HL-60 (cell line): ENCODE measurements around the gene RPA1.

Experiments
- DNase-seq, 2 experiments: peaks; one replicate each; pipeline ENCODE4 v3.0.0-alpha.2; 2010 to 2020; ENCODE audit warnings: low read depth in 1 of 2, low spot score in 1 of 2
- H3K27ac ChIP-seq: fragments of 250-450 bp; sonication (Bioruptor Pico); replicated peaks from 2 replicates; pipeline ENCODE4 v1.5.1; 2020; ENCODE audit warnings: mild to moderate bottlenecking, moderate library complexity
- H3K27me3 ChIP-seq: fragments of 250-450 bp; sonication (Bioruptor Pico); 2 replicates; pipeline ENCODE4 v1.5.1; 2021; ENCODE audit warnings: mild to moderate bottlenecking, moderate library complexity; ENCODE audit not compliant: insufficient read depth, poor library complexity, severe bottlenecking
- H3K4me3 ChIP-seq: replicated peaks from 2 replicates; pipeline ENCODE4 v1.5.1; 2011; ENCODE audit warnings: mild to moderate bottlenecking, control low read depth, low read length; ENCODE audit not compliant: insufficient read depth
- CTCF ChIP-seq: IDR thresholded peaks from one replicate; pipeline ENCODE4 v1.5.1; 2011; ENCODE audit warnings: low read length, control low read depth, inconsistent platforms; ENCODE audit not compliant: insufficient read depth
- GABPA ChIP-seq: IDR thresholded peaks from 2 replicates; pipeline ENCODE4 v1.6.1; 2012; ENCODE audit warnings: low read depth
- POLR2AphosphoS5 ChIP-seq: IDR thresholded peaks from 2 replicates; pipeline ENCODE4 v1.6.1; 2012; ENCODE audit warnings: low read depth
- REST ChIP-seq: IDR thresholded peaks from 2 replicates; pipeline ENCODE4 v1.6.1; 2012; ENCODE audit warnings: low read depth; ENCODE audit not compliant: insufficient replicate concordance
- SPI1 ChIP-seq: IDR thresholded peaks from 2 replicates; pipeline ENCODE4 v1.6.1; 2012; ENCODE audit warnings: low read depth, mild to moderate bottlenecking, borderline replicate concordance

RPA1 gene

GRCh38 chr17:1941272-1942065 is 111.7 kb downstream of the RPA1 start:
- Histone ChIP-seq H3K27me3 (no peaks in the 10 kb centered on the region), H3K4me3 (no peak overlapping the region), H3K27ac (no peak overlapping the region)
- no peak for DNase-seq
- TF ChIP-seq SPI1: no peak
- TF ChIP-seq GABPA: no peak
- no peak for TF ChIP-seq REST
- no peak for TF ChIP-seq CTCF
- TF ChIP-seq POLR2AphosphoS5: no peak

- Histone ChIP-seq H3K27me3 (no peaks in the 10 kb centered on the region), H3K27ac (no peak overlapping the region), H3K4me3 (no peak overlapping the region)
- TF ChIP-seq CTCF (no peak), SPI1 (no peak), GABPA (no peak), POLR2AphosphoS5 (no peak), REST (no peak)
- no peak for DNase-seq
Measured at GRCh38 chr17:1942066-1942365, 112.2 kb downstream of the RPA1 start.

- no peak for DNase-seq
- TF ChIP-seq POLR2AphosphoS5 (no peak), GABPA (no peak), SPI1 (no peak), REST (no peak), CTCF (no peak)
- Histone ChIP-seq H3K27me3 (no peaks in the 10 kb centered on the region), H3K4me3 (no peak overlapping the region), H3K27ac (no peak overlapping the region)
Measured at GRCh38 chr17:1942666-1943435, 113.0 kb downstream of the RPA1 start.
